ENCODE results near the gene SPINT4.

- TF ChIP-seq POLR2AphosphoS5 (IDR thresholded peaks at IDR 0.05; ENCODE audit: low read depth, low read length) (no peak), SP1 (IDR thresholded peaks at IDR 0.05; ENCODE audit: low read depth, low read length) (no peak), POLR2A (IDR thresholded peaks at IDR 0.05; ENCODE audit: control extremely low read depth in 1 of 2, low read depth in 2 of 2, low read length in 2 of 2) (no peak), CBX5 (IDR thresholded peaks at IDR 0.05; ENCODE audit: low read depth, low read length) (no peak), RAD21 (IDR thresholded peaks at IDR 0.05 in 1 of 2, conservative IDR thresholded peaks at IDR 0.05 in 1 of 2; ENCODE audit: low read depth in 2 of 2, low read length in 2 of 2) (no peak), GABPA (IDR thresholded peaks at IDR 0.05; ENCODE audit: borderline replicate concordance, insufficient read depth, low read length) (no peak), NRF1 (IDR thresholded peaks at IDR 0.05; ENCODE audit: low read depth, low read length) (no peak), CREB1 (IDR thresholded peaks at IDR 0.05) (no peak)
- TF ChIP-seq, protein P1, sequence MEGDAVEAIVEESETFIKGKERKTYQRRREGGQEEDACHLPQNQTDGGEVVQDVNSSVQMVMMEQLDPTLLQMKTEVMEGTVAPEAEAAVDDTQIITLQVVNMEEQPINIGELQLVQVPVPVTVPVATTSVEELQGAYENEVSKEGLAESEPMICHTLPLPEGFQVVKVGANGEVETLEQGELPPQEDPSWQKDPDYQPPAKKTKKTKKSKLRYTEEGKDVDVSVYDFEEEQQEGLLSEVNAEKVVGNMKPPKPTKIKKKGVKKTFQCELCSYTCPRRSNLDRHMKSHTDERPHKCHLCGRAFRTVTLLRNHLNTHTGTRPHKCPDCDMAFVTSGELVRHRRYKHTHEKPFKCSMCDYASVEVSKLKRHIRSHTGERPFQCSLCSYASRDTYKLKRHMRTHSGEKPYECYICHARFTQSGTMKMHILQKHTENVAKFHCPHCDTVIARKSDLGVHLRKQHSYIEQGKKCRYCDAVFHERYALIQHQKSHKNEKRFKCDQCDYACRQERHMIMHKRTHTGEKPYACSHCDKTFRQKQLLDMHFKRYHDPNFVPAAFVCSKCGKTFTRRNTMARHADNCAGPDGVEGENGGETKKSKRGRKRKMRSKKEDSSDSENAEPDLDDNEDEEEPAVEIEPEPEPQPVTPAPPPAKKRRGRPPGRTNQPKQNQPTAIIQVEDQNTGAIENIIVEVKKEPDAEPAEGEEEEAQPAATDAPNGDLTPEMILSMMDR (IDR thresholded peaks at IDR 0.05; ENCODE audit: control extremely low read depth in 1 of 3, insufficient read depth in 1 of 3, low read depth in 1 of 3, low read length in 3 of 3): no peak
These were observed 26.7 kb upstream of the SPINT4 start for GRCh38 chr20:45695496-45695895.

All from H1 (cell line).